Mesodermal cell (in vitro differentiated cells): ENCODE measurements around the gene SORCS3.

ENCODE experiments used
- H3K27ac ChIP-seq: 2 replicates; pipeline ENCODE4 v1.7.0; 2013; ENCODE audit warnings: mild to moderate bottlenecking, low read depth, low read length, moderate library complexity; ENCODE audit not compliant: severe bottlenecking
- H3K36me3 ChIP-seq: 2 replicates; pipeline ENCODE4 v1.7.1; 2013; ENCODE audit warnings: mild to moderate bottlenecking, low read length, moderate library complexity; ENCODE audit not compliant: control insufficient read depth, insufficient read depth
- H3K4me1 ChIP-seq: one replicate; pipeline ENCODE4 v1.7.1; 2013; ENCODE audit warnings: mild to moderate bottlenecking, low read length; ENCODE audit not compliant: insufficient read depth, control insufficient read depth, poor library complexity, severe bottlenecking
- H3K4me3 ChIP-seq: 2 replicates; pipeline ENCODE4 v1.7.0; 2013; ENCODE audit warnings: low read length, control low read depth, mild to moderate bottlenecking; ENCODE audit not compliant: insufficient read depth, poor library complexity, severe bottlenecking; ENCODE audit errors: extremely low read depth
- H3K9me3 ChIP-seq: 2 replicates; pipeline ENCODE4 v1.7.1; 2013; ENCODE audit warnings: mild to moderate bottlenecking, low read length, moderate library complexity; ENCODE audit not compliant: control insufficient read depth
- WGBS, 2 experiments: methylation state at CpG; one replicate each; pipeline ENCODE4 v1.1.5; 2013; ENCODE audit warnings: missing lambda C conversion rate in 2 of 2; ENCODE audit not compliant: insufficient coverage in 2 of 2; 5-methylcytosine and 5-hydroxymethylcytosine counted together

Gene SORCS3

GRCh38 chr10:104935656-104936055 is 294.6 kb downstream of the SORCS3 start:
- Histone ChIP-seq H3K9me3 (no peaks in the 10 kb centered on the region), H3K4me1 (peaks cover 4% of the 10 kb centered on the region), H3K4me3 (no peak overlapping the region), H3K36me3 (no peaks in the 10 kb centered on the region), H3K27ac (no peak overlapping the region)
- WGBS, 2 experiments = 44 to 45% methylated on average over 2 of the region's 2 CpGs

- Histone ChIP-seq H3K9me3 (no peaks in the 10 kb centered on the region), H3K4me1 (peaks cover 4% of the 10 kb centered on the region), H3K27ac (no peak overlapping the region), H3K4me3 (no peak overlapping the region), H3K36me3 (no peaks in the 10 kb centered on the region)
- 80 to 88% methylated on average over 1 to 2 of the region's 2 CpGs for WGBS, 2 experiments
These were observed 296.5 kb downstream of the SORCS3 start for GRCh38 chr10:104937567-104937966.

- Histone ChIP-seq H3K9me3 (no peaks in the 10 kb centered on the region), H3K4me1 (peaks cover 4% of the 10 kb centered on the region), H3K36me3 (no peaks in the 10 kb centered on the region), H3K27ac (no peak overlapping the region), H3K4me3 (no peak overlapping the region)
- WGBS, 2 experiments = 92 to 94% methylated on average over 1 to 4 of the region's 4 CpGs
These were observed 296.9 kb downstream of the SORCS3 start for GRCh38 chr10:104938031-104938430.

- Histone ChIP-seq H3K36me3 (no peaks in the 10 kb centered on the region), H3K4me1 (peaks cover 4% of the 10 kb centered on the region), H3K9me3 (no peaks in the 10 kb centered on the region), H3K27ac (no peak overlapping the region), H3K4me3 (no peak overlapping the region)
These were observed 300.6 kb downstream of the SORCS3 start for GRCh38 chr10:104941662-104942061.

- WGBS, 2 experiments = 84 to 87% methylated on average over 9 of the region's 9 CpGs
- Histone ChIP-seq H3K4me1 (no peaks in the 10 kb centered on the region), H3K27ac (no peak overlapping the region), H3K36me3 (no peaks in the 10 kb centered on the region), H3K9me3 (no peaks in the 10 kb centered on the region), H3K4me3 (no peak overlapping the region)
These were observed 306.2 kb downstream of the SORCS3 start for GRCh38 chr10:104947314-104947713.

- H3K27ac ChIP-seq = no peak overlapping the region
- H3K4me3 ChIP-seq = no peak overlapping the region
- no peaks in the 10 kb centered on the region for H3K9me3 ChIP-seq
- H3K36me3 ChIP-seq = no peaks in the 10 kb centered on the region
- no peaks in the 10 kb centered on the region for H3K4me1 ChIP-seq
- 100% methylated on average over 1 of the region's 4 CpGs; no CpG with 5 or more reads in 1 of the 2 experiments for WGBS, 2 experiments
These were observed 316.2 kb downstream of the SORCS3 start for GRCh38 chr10:104957178-104957841.

- no CpG with 5 or more reads among the region's 2 CpGs for WGBS, 2 experiments
- Histone ChIP-seq H3K4me3 (no peak overlapping the region), H3K36me3 (no peaks in the 10 kb centered on the region), H3K27ac (no peak overlapping the region), H3K9me3 (no peaks in the 10 kb centered on the region), H3K4me1 (no peaks in the 10 kb centered on the region)
These were observed 325.6 kb downstream of the SORCS3 start for GRCh38 chr10:104966563-104967297.

GRCh38 chr10:104980368-104980767 is 339.3 kb downstream of the SORCS3 start:
- Histone ChIP-seq H3K4me1 (no peaks in the 10 kb centered on the region), H3K27ac (no peak overlapping the region)

GRCh38 chr10:104981995-104982394 is 340.9 kb downstream of the SORCS3 start:
- Histone ChIP-seq H3K4me1 (no peaks in the 10 kb centered on the region), H3K27ac (no peak overlapping the region), H3K36me3 (no peaks in the 10 kb centered on the region), H3K9me3 (no peaks in the 10 kb centered on the region), H3K4me3 (no peak overlapping the region)
- 86 to 96% methylated on average over 3 to 4 of the region's 4 CpGs for WGBS, 2 experiments

More at GRCh38 chr10:104980368-104980767, 339.3 kb downstream of the SORCS3 start:
- H3K9me3 ChIP-seq = no peaks in the 10 kb centered on the region
- no peaks in the 10 kb centered on the region for H3K36me3 ChIP-seq
- 100% methylated on average over 1 of the region's 2 CpGs; no CpG with 5 or more reads in 1 of the 2 experiments for WGBS, 2 experiments
- H3K4me3 ChIP-seq = no peak overlapping the region

GRCh38 chr10:104988686-104989085 is 347.6 kb downstream of the SORCS3 start:
- H3K9me3 ChIP-seq = no peaks in the 10 kb centered on the region
- H3K4me1 ChIP-seq = no peaks in the 10 kb centered on the region
- H3K27ac ChIP-seq = no peak overlapping the region
- no peak overlapping the region for H3K4me3 ChIP-seq
- no CpG with 5 or more reads among the region's 1 CpG for WGBS, 2 experiments
- no peaks in the 10 kb centered on the region for H3K36me3 ChIP-seq

- H3K4me3 ChIP-seq = no peak overlapping the region
- no peak overlapping the region for H3K27ac ChIP-seq
- H3K9me3 ChIP-seq = no peaks in the 10 kb centered on the region
- H3K36me3 ChIP-seq = no peaks in the 10 kb centered on the region
- no peaks in the 10 kb centered on the region for H3K4me1 ChIP-seq
These were observed 348.8 kb downstream of the SORCS3 start for GRCh38 chr10:104989880-104990279.
